Umbilical cord (tissue), 2 donors: Measurements from ENCODE around the gene N4BP2. TPM values are rescaled to one million over a fixed set of nuclear protein-coding genes. Genes with fewer than 3 reads are reported as not detected.
"Not testable (repeated sequence)": the region's sequence is repeated elsewhere in the genome, so short reads cannot be mapped to it uniquely, and the experiment has no call there.

Experiments
- DNase-seq: peaks from one replicate; pipeline ENCODE4 v3.0.0-alpha.2; 2015; ENCODE audit warnings: low spot score
- total RNA-seq: library from RNA; depleted of rRNA; stranded (reverse); fragments of >200 nt; gene quantifications from one replicate; pipeline ENCODE4 v1.2.3, GENCODE V29; 2014; ENCODE audit warnings: low replicate concordance; ENCODE audit not compliant: insufficient read depth

The N4BP2 gene
- total RNA-seq = 20.9 TPM

- peak; percentile 88 for DNase-seq
These were observed at the start of gene N4BP2 for GRCh38 chr4:40056716-40057585. Gene N4BP2, plus strand, starts transcription at chr4:40056850. Its CDS starts 40,491 bp downstream, at chr4:40097341.

- DNase-seq = no peak
These were observed 40.6 kb upstream of the N4BP2 start for GRCh38 chr4:40016007-40016406.

- no peak for DNase-seq
These were observed 36.4 kb upstream of the N4BP2 start for GRCh38 chr4:40020221-40020620.

GRCh38 chr4:40021116-40021515, 35.5 kb upstream of the N4BP2 start:
- not testable (repeated sequence) for DNase-seq

GRCh38 chr4:40024049-40024448, 32.6 kb upstream of the N4BP2 start:
- DNase-seq = not testable (repeated sequence)

GRCh38 chr4:40032785-40033184, 23.9 kb upstream of the N4BP2 start:
- no peak for DNase-seq

- DNase-seq = no peak
These were observed 23.0 kb upstream of the N4BP2 start for GRCh38 chr4:40033613-40034012.

GRCh38 chr4:40038977-40039376, 17.7 kb upstream of the N4BP2 start:
- no peak for DNase-seq

GRCh38 chr4:40040908-40041307, 15.7 kb upstream of the N4BP2 start:
- no peak for DNase-seq

- DNase-seq = no peak
These were observed 12.9 kb upstream of the N4BP2 start for GRCh38 chr4:40043786-40044185.

GRCh38 chr4:40046311-40046980, 10.2 kb upstream of the N4BP2 start:
- peak; percentile 42 for DNase-seq

GRCh38 chr4:40053161-40053560, 3.5 kb upstream of the N4BP2 start:
- no peak for DNase-seq

GRCh38 chr4:40055511-40055862, 1.2 kb upstream of the N4BP2 start:
- DNase-seq = no peak

- peak; percentile 82 for DNase-seq
These were observed 561 bp upstream of the N4BP2 start for GRCh38 chr4:40055863-40056715.

- peak; percentile 98 for DNase-seq
These were observed 989 bp downstream of the N4BP2 start for GRCh38 chr4:40057586-40058091.

GRCh38 chr4:40058121-40058520, 1.5 kb downstream of the N4BP2 start:
- no peak for DNase-seq

GRCh38 chr4:40058854-40059253, 2.2 kb downstream of the N4BP2 start:
- DNase-seq = no peak

- DNase-seq = no peak
These were observed 2.7 kb downstream of the N4BP2 start for GRCh38 chr4:40059362-40059761.

GRCh38 chr4:40065010-40065409, 8.4 kb downstream of the N4BP2 start:
- DNase-seq = no peak

- DNase-seq = no peak
These were observed 10.0 kb downstream of the N4BP2 start for GRCh38 chr4:40066651-40067050.

- no peak for DNase-seq
These were observed 13.7 kb downstream of the N4BP2 start for GRCh38 chr4:40070387-40070786.

GRCh38 chr4:40086421-40086820, 29.8 kb downstream of the N4BP2 start:
- no peak for DNase-seq
